Endodermal cell (in vitro differentiated cells): ENCODE results near the gene CYP4F12. TPM values are rescaled to one million over a fixed set of nuclear protein-coding genes. Genes with fewer than 3 reads are reported as not detected.
A peak's percentile ranks its signal among the peaks of the same experiment; 100 is the strongest.

Experiments used
- DNase-seq: peaks from one replicate; pipeline ENCODE4 v3.0.0-alpha.2; 2017
- H3K27ac ChIP-seq: 2 replicates; pipeline ENCODE4 v1.5.1; 2013; ENCODE audit warnings: mild to moderate bottlenecking, low read depth, low read length, moderate library complexity
- H3K27me3 ChIP-seq: 2 replicates; pipeline ENCODE4 v1.6.1; 2013; ENCODE audit warnings: mild to moderate bottlenecking, low read length, moderate library complexity; ENCODE audit not compliant: insufficient read depth, control insufficient read depth, poor library complexity, severe bottlenecking
- H3K36me3 ChIP-seq: 2 replicates; pipeline ENCODE4 v1.7.0; 2013; ENCODE audit warnings: mild to moderate bottlenecking, low read length, moderate library complexity; ENCODE audit not compliant: control insufficient read depth, insufficient read depth
- H3K4me1 ChIP-seq: one replicate; pipeline ENCODE4 v1.7.0; 2013; ENCODE audit warnings: low read length; ENCODE audit not compliant: control insufficient read depth, insufficient read depth
- H3K4me3 ChIP-seq: 2 replicates; pipeline ENCODE4 v1.5.1; 2013; ENCODE audit warnings: mild to moderate bottlenecking, low read length, moderate library complexity
- H3K9ac ChIP-seq: 2 replicates; pipeline ENCODE4 v1.6.1; 2013; ENCODE audit warnings: mild to moderate bottlenecking, low read length, moderate library complexity; ENCODE audit not compliant: poor library complexity, severe bottlenecking; ENCODE audit errors: extremely low read depth
- H3K9me3 ChIP-seq: 2 replicates; pipeline ENCODE4 v1.6.1; 2013; ENCODE audit warnings: mild to moderate bottlenecking, low read length, moderate library complexity; ENCODE audit not compliant: control insufficient read depth
- H3K27ac Mint-ChIP-seq: 2 replicates; pipeline ENCODE4 v1.8.0; 2020; ENCODE audit warnings: mixed read lengths
- H3K27me3 Mint-ChIP-seq: 2 replicates; pipeline ENCODE4 v1.8.0; 2021; ENCODE audit warnings: mild to moderate bottlenecking, mixed read lengths; ENCODE audit not compliant: insufficient read depth
- H3K36me3 Mint-ChIP-seq: 2 replicates; pipeline ENCODE4 v1.8.0; 2020; ENCODE audit warnings: low read depth, mixed read lengths
- H3K4me1 Mint-ChIP-seq: 2 replicates; pipeline ENCODE4 v1.8.0; 2020; ENCODE audit warnings: mixed read lengths
- H3K4me3 Mint-ChIP-seq: 2 replicates; pipeline ENCODE4 v1.8.0; 2020; ENCODE audit warnings: mild to moderate bottlenecking, moderate library complexity, mixed read lengths
- H3K9me3 Mint-ChIP-seq: 2 replicates; pipeline ENCODE4 v1.8.0; 2020; ENCODE audit warnings: mild to moderate bottlenecking, mixed read lengths
- WGBS, 2 experiments: methylation state at CpG; one replicate each; pipeline versions ENCODE4 v1.1.5 to v1.1.7; 2013; ENCODE audit warnings: missing lambda C conversion rate in 2 of 2, mixed read lengths in 1 of 2; ENCODE audit not compliant: insufficient coverage in 1 of 2, insufficient read length in 1 of 2; 5-methylcytosine and 5-hydroxymethylcytosine counted together
- total RNA-seq, 2 donors: library from RNA; stranded (reverse); fragmentation: NEBNext Ultra II Directional in 1 of 2; extraction: Animal tissue kit (Norgen Biotek cat#: 25700) in 1 of 2; gene quantifications; 2 replicates in 1 of 2; 3 replicates in 1 of 2; pipeline ENCODE4 v1.2.1, GENCODE V29; 2021
- TF ChIP-seq, protein P1 (sequence below): fragments of 200-600 bp; sonication (generic); conservative IDR thresholded peaks from 2 replicates; pipeline ENCODE4 v1.5.0; 2021; ENCODE audit warnings: antibody characterized with exemption, mild to moderate bottlenecking

Gene CYP4F12
- total RNA-seq, 2 donors from 2014 or later, result not detected

DNA sequence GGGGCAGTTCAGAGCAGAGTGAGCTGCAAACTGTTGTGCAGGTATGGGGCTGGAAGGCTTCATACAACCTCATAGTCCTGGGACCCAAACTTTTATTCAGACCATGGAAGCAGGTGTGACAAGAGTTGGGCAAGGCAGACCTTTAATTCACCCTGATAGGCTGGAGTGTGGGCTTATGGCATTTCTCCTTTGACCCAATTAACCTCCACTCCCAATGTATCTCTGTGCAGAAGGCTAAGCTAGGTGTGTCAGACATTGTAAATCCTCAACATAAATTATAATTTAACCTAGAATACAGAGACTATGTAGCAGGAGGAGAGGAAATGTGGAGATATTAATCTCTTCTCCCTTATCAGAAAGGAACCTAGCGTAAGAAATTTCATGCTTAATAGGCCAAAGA, 42.8 kb downstream of the CYP4F12 start:
- Histone ChIP-seq H3K4me1 (no peaks in the 10 kb centered on the region), H3K27me3 (no peaks in the 10 kb centered on the region), H3K4me3 (no peak overlapping the region), H3K36me3 (no peaks in the 10 kb centered on the region), H3K9ac (no peak overlapping the region), H3K27ac (no peak overlapping the region), H3K9me3 (peaks cover 70% of the 10 kb centered on the region)
- H3K27ac Mint-ChIP-seq, result no peak overlapping the region
- peaks cover 86% of the 10 kb centered on the region for H3K9me3 Mint-ChIP-seq
- TF ChIP-seq, protein P1, sequence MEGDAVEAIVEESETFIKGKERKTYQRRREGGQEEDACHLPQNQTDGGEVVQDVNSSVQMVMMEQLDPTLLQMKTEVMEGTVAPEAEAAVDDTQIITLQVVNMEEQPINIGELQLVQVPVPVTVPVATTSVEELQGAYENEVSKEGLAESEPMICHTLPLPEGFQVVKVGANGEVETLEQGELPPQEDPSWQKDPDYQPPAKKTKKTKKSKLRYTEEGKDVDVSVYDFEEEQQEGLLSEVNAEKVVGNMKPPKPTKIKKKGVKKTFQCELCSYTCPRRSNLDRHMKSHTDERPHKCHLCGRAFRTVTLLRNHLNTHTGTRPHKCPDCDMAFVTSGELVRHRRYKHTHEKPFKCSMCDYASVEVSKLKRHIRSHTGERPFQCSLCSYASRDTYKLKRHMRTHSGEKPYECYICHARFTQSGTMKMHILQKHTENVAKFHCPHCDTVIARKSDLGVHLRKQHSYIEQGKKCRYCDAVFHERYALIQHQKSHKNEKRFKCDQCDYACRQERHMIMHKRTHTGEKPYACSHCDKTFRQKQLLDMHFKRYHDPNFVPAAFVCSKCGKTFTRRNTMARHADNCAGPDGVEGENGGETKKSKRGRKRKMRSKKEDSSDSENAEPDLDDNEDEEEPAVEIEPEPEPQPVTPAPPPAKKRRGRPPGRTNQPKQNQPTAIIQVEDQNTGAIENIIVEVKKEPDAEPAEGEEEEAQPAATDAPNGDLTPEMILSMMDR, result no peak
- H3K4me1 Mint-ChIP-seq, result no peaks in the 10 kb centered on the region
- no peak for DNase-seq
- no peaks in the 10 kb centered on the region for H3K27me3 Mint-ChIP-seq
- WGBS, 2 experiments, result 82% methylated on average over 1 of the region's 1 CpG; no CpG with 5 or more reads in 1 of the 2 experiments
- H3K4me3 Mint-ChIP-seq, result no peak overlapping the region
- no peaks in the 10 kb centered on the region for H3K36me3 Mint-ChIP-seq

DNA sequence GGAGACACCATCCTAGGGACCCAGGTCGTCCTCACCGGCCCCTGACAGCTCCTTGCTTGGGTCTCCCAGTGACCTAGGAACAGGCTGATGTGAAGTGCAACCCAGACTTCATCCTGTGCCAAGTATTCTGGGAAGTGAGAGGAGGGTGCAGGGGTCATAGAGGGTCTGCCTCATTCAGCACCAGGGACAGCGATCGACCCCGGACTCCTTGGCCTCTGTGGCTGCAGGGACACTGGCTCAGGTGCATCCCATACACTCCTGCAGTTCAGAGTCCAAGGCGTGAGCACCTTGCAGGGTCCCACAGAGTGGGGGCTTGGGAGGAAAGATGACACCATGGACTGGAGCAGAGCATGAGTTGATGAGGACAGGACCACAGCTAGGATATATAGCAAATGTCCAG, 44.9 kb downstream of the CYP4F12 start:
- no peaks in the 10 kb centered on the region for H3K36me3 ChIP-seq
- no peak overlapping the region for H3K4me3 ChIP-seq
- DNase-seq, result peak; percentile 42
- Mint-ChIP-seq H3K27me3 (no peaks in the 10 kb centered on the region), H3K9me3 (peaks cover 88% of the 10 kb centered on the region), H3K27ac (no peak overlapping the region), H3K36me3 (no peaks in the 10 kb centered on the region), H3K4me1 (no peaks in the 10 kb centered on the region), H3K4me3 (no peak overlapping the region)
- no peaks in the 10 kb centered on the region for H3K27me3 ChIP-seq
- TF ChIP-seq, protein P1, result no peak
- H3K9me3 ChIP-seq, result peaks cover 68% of the 10 kb centered on the region
- no peak overlapping the region for H3K27ac ChIP-seq
- no peak overlapping the region for H3K9ac ChIP-seq
- WGBS, 2 experiments, result 59 to 73% methylated on average over 6 of the region's 6 CpGs
- no peaks in the 10 kb centered on the region for H3K4me1 ChIP-seq

DNA sequence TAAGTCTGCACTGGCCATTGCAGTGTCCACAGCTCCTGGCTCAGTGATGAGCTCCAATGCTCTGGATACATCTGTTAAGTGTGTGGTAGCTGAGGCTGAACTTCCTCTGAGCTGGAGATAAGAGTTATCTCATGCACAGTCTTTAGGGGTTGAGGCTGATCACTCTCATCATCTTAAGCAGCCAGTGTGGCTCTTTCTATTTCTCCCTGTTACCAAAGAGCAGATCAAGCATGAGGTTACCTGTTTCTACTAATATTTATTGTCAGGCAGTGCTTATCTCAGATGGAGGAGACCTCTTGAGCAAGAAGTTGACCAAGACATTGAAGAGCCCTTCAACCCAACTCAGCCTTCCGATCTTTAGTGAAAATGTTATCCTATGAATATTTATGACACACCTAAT, 48.4 kb downstream of the CYP4F12 start:
- Mint-ChIP-seq H3K9me3 (peaks cover 91% of the 10 kb centered on the region), H3K4me1 (no peaks in the 10 kb centered on the region), H3K27me3 (no peaks in the 10 kb centered on the region), H3K36me3 (no peaks in the 10 kb centered on the region), H3K27ac (no peak overlapping the region), H3K4me3 (no peak overlapping the region)
- H3K9ac ChIP-seq, result no peak overlapping the region
- no peaks in the 10 kb centered on the region for H3K27me3 ChIP-seq
- DNase-seq, result no peak
- WGBS, 2 experiments, result no CpG with 5 or more reads among the region's 1 CpG
- H3K4me1 ChIP-seq, result no peaks in the 10 kb centered on the region
- peaks cover 71% of the 10 kb centered on the region for H3K9me3 ChIP-seq
- no peaks in the 10 kb centered on the region for H3K36me3 ChIP-seq
- TF ChIP-seq, protein P1, result no peak
- H3K27ac ChIP-seq, result no peak overlapping the region
- no peak overlapping the region for H3K4me3 ChIP-seq
